ENCODE results near the gene LBHD2. TPM values are rescaled to one million over a fixed set of nuclear protein-coding genes. Genes with fewer than 3 reads are reported as not detected.

The LBHD2 gene
- total and polyA plus RNA-seq, 9 donors: 0.09 TPM; not detected in 8

GRCh38 chr14:103074729-103075367, 9.2 kb upstream of the LBHD2 start:
- peak; percentile 54 for DNase-seq
- Histone ChIP-seq H3K36me3 (ENCODE audit: control insufficient read depth, insufficient read depth, low read length) (no peaks in the 10 kb centered on the region), H3K4me1 (ENCODE audit: control insufficient read depth, insufficient read depth, low read length) (peaks cover 9% of the 10 kb centered on the region), H3K27me3 (ENCODE audit: control insufficient read depth, insufficient read depth, low read length) (peaks cover 12% of the 10 kb centered on the region), H3K4me3 (ENCODE audit: low read length) (peak overlapping the region; percentile 37), H3K27ac (ENCODE audit: low read length) (peak overlapping the region; percentile 13), H3K9me3 (replicated peaks; ENCODE audit: control insufficient read depth, low read depth, low read length) (no peaks in the 10 kb centered on the region)
- WGBS (ENCODE audit: insufficient coverage): 11% methylated on average over 13 of the region's 21 CpGs

GRCh38 chr14:103078420-103078749, 5.6 kb upstream of the LBHD2 start:
- peaks cover 9% of the 10 kb centered on the region for H3K4me1 ChIP-seq (ENCODE audit: control insufficient read depth, insufficient read depth, low read length)
- H3K27ac ChIP-seq (ENCODE audit: low read length): no peak overlapping the region
- H3K36me3 ChIP-seq (ENCODE audit: control insufficient read depth, insufficient read depth, low read length): no peaks in the 10 kb centered on the region
- peaks cover 22% of the 10 kb centered on the region for H3K27me3 ChIP-seq (ENCODE audit: control insufficient read depth, insufficient read depth, low read length)
- no peaks in the 10 kb centered on the region for H3K9me3 ChIP-seq (replicated peaks; ENCODE audit: control insufficient read depth, low read depth, low read length)
- DNase-seq: peak; percentile 85
- 9% methylated on average over 8 of the region's 9 CpGs for WGBS (ENCODE audit: insufficient coverage)
- H3K4me3 ChIP-seq (ENCODE audit: low read length): no peak overlapping the region

- Histone ChIP-seq H3K4me1 (ENCODE audit: control insufficient read depth, insufficient read depth, low read length) (peaks cover 9% of the 10 kb centered on the region), H3K36me3 (ENCODE audit: control insufficient read depth, insufficient read depth, low read length) (no peaks in the 10 kb centered on the region), H3K27me3 (ENCODE audit: control insufficient read depth, insufficient read depth, low read length) (peaks cover 26% of the 10 kb centered on the region), H3K9me3 (replicated peaks; ENCODE audit: control insufficient read depth, low read depth, low read length) (no peaks in the 10 kb centered on the region), H3K4me3 (ENCODE audit: low read length) (no peak overlapping the region), H3K27ac (ENCODE audit: low read length) (no peak overlapping the region)
- DNase-seq: no peak
- 67% methylated on average over 9 of the region's 11 CpGs for WGBS (ENCODE audit: insufficient coverage)
These were observed 5.0 kb upstream of the LBHD2 start for GRCh38 chr14:103078860-103079587.

GRCh38 chr14:103081951-103082350, 2.1 kb upstream of the LBHD2 start:
- 100% methylated on average over 2 of the region's 2 CpGs for WGBS (ENCODE audit: insufficient coverage)
- Histone ChIP-seq H3K27me3 (ENCODE audit: control insufficient read depth, insufficient read depth, low read length) (peaks cover 44% of the 10 kb centered on the region), H3K9me3 (replicated peaks; ENCODE audit: control insufficient read depth, low read depth, low read length) (no peaks in the 10 kb centered on the region), H3K27ac (ENCODE audit: low read length) (no peak overlapping the region), H3K4me1 (ENCODE audit: control insufficient read depth, insufficient read depth, low read length) (peaks cover 4% of the 10 kb centered on the region), H3K4me3 (ENCODE audit: low read length) (no peak overlapping the region), H3K36me3 (ENCODE audit: control insufficient read depth, insufficient read depth, low read length) (no peaks in the 10 kb centered on the region)
- DNase-seq: no peak

GRCh38 chr14:103085106-103086091, 1.4 kb downstream of the LBHD2 start:
- Histone ChIP-seq H3K27me3 (ENCODE audit: control insufficient read depth, insufficient read depth, low read length) (peaks cover 41% of the 10 kb centered on the region), H3K27ac (ENCODE audit: low read length) (no peak overlapping the region), H3K4me3 (ENCODE audit: low read length) (no peak overlapping the region), H3K9me3 (replicated peaks; ENCODE audit: control insufficient read depth, low read depth, low read length) (no peaks in the 10 kb centered on the region), H3K4me1 (ENCODE audit: control insufficient read depth, insufficient read depth, low read length) (peaks cover 7% of the 10 kb centered on the region), H3K36me3 (ENCODE audit: control insufficient read depth, insufficient read depth, low read length) (no peaks in the 10 kb centered on the region)
- WGBS (ENCODE audit: insufficient coverage): 78% methylated on average over 18 of the region's 24 CpGs
- DNase-seq: no peak

- Histone ChIP-seq H3K9me3 (replicated peaks; ENCODE audit: control insufficient read depth, low read depth, low read length) (no peaks in the 10 kb centered on the region), H3K4me1 (ENCODE audit: control insufficient read depth, insufficient read depth, low read length) (peaks cover 16% of the 10 kb centered on the region), H3K36me3 (ENCODE audit: control insufficient read depth, insufficient read depth, low read length) (no peaks in the 10 kb centered on the region), H3K27me3 (ENCODE audit: control insufficient read depth, insufficient read depth, low read length) (peaks cover 52% of the 10 kb centered on the region), H3K27ac (ENCODE audit: low read length) (no peak overlapping the region), H3K4me3 (ENCODE audit: low read length) (no peak overlapping the region)
- WGBS (ENCODE audit: insufficient coverage): 55% methylated on average over 7 of the region's 8 CpGs
- no peak for DNase-seq
These were observed 2.8 kb downstream of the LBHD2 start for GRCh38 chr14:103086771-103087342.

- Histone ChIP-seq H3K4me3 (ENCODE audit: low read length) (no peak overlapping the region), H3K36me3 (ENCODE audit: control insufficient read depth, insufficient read depth, low read length) (no peaks in the 10 kb centered on the region), H3K4me1 (ENCODE audit: control insufficient read depth, insufficient read depth, low read length) (peaks cover 16% of the 10 kb centered on the region), H3K27ac (ENCODE audit: low read length) (no peak overlapping the region), H3K9me3 (replicated peaks; ENCODE audit: control insufficient read depth, low read depth, low read length) (no peaks in the 10 kb centered on the region), H3K27me3 (ENCODE audit: control insufficient read depth, insufficient read depth, low read length) (peaks cover 47% of the 10 kb centered on the region)
- no peak for DNase-seq
- WGBS (ENCODE audit: insufficient coverage): 48% methylated on average over 12 of the region's 13 CpGs
These were observed 3.4 kb downstream of the LBHD2 start for GRCh38 chr14:103087343-103087835.

GRCh38 chr14:103088921-103089320, 4.9 kb downstream of the LBHD2 start:
- Histone ChIP-seq H3K27me3 (ENCODE audit: control insufficient read depth, insufficient read depth, low read length) (peaks cover 39% of the 10 kb centered on the region), H3K4me1 (ENCODE audit: control insufficient read depth, insufficient read depth, low read length) (peaks cover 17% of the 10 kb centered on the region), H3K4me3 (ENCODE audit: low read length) (no peak overlapping the region), H3K9me3 (replicated peaks; ENCODE audit: control insufficient read depth, low read depth, low read length) (no peaks in the 10 kb centered on the region), H3K27ac (ENCODE audit: low read length) (no peak overlapping the region), H3K36me3 (ENCODE audit: control insufficient read depth, insufficient read depth, low read length) (no peaks in the 10 kb centered on the region)
- WGBS (ENCODE audit: insufficient coverage): 81% methylated on average over 6 of the region's 6 CpGs
- no peak for DNase-seq

- 71% methylated on average over 27 of the region's 28 CpGs for WGBS (ENCODE audit: insufficient coverage)
These were observed 5.7 kb downstream of the LBHD2 start for GRCh38 chr14:103089386-103090335.

More at GRCh38 chr14:103089386-103090335, 5.7 kb downstream of the LBHD2 start:
- DNase-seq: no peak
- no peaks in the 10 kb centered on the region for H3K9me3 ChIP-seq (replicated peaks; ENCODE audit: control insufficient read depth, low read depth, low read length)
- H3K27ac ChIP-seq (ENCODE audit: low read length): no peak overlapping the region
- no peaks in the 10 kb centered on the region for H3K36me3 ChIP-seq (ENCODE audit: control insufficient read depth, insufficient read depth, low read length)
- peaks cover 20% of the 10 kb centered on the region for H3K4me1 ChIP-seq (ENCODE audit: control insufficient read depth, insufficient read depth, low read length)
- H3K4me3 ChIP-seq (ENCODE audit: low read length): no peak overlapping the region
- H3K27me3 ChIP-seq (ENCODE audit: control insufficient read depth, insufficient read depth, low read length): peaks cover 33% of the 10 kb centered on the region
